GM19463 (cell line): ENCODE measurements around the gene ZNF226.
"Not testable (repeated sequence)": the region's sequence is repeated elsewhere in the genome, so short reads cannot be mapped to it uniquely, and the experiment has no call there.

Experiments
- ATAC-seq: cut with Tn5 transposase; IDR thresholded peaks from one replicate; pipeline ENCODE4 v1.9.1; 2021; ENCODE audit warnings: mild to moderate bottlenecking, moderate library complexity; ENCODE audit not compliant: unreplicated experiment

The ZNF226 gene

DNA sequence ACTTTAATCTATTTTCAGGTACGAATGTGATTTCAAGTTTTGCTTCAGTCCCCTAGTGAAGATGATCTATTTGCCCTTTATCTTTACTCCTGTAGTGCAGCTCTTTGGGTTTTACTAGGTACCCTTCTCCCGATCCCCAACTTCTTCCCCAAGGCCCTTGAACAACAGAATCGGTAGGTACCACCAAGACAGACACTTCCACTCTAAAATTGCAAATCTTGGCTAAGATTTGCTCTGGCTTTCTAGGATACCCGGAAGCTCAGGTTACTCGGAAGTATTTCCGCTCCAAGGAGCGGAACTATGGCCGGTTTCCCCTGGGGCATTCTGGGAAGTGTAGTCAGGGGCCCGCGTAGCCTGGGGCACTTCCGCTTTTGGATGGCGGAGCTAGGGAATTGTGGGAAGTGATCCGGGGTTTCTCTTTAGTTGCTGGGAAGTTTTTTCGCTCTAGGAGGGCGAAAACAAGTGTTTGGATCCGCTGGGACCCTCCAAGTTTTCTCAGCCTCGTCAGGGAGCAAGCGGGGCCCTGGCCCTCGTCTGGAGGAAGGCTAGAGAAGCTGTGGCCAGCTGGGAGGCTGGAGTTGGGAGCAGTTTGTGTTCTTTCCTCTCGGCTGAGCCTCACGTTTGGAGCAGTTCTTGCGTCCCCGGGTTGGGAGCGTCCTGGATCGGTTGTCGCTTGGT, 42.4 kb downstream of the ZNF226 start:
- ATAC-seq: peak; percentile 94

DNA sequence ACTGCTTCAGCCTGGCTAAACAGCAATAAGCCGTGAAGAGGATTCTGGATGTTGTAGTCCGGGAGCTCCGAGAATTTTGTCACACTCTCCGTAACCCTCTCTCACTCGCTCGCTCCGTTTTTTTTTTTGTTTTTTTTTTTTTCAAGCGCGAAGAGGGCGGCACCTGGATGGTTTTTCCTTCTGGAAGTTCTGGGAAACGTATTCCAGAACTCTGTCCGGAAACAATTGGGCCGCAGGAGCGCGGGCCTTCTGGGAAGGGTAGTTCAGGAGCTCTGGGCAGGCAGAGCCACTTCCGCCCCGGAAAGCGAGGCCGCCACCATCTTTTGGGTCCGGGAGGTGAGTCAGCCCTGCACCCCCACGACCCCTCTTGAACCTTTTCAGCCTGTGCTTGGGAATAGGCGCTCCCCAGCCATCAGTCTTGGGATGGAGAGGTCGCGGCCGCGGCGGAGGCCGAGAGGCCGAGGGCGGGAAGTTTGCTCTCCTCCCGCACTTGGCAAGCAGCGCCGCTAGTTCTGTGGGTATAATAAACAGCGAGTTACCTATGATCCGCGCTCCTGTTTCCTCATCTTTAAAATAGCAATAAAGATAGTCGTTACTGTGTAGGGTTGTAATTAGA, 47.5 kb downstream of the ZNF226 start, which contains the start of gene ZNF227:
ZNF227 (plus strand) TSS at position 283 of the 616 bp plus-strand sequence. CDS start 5,261 bp downstream, outside the sequence.
- ATAC-seq: peak; percentile 86

DNA sequence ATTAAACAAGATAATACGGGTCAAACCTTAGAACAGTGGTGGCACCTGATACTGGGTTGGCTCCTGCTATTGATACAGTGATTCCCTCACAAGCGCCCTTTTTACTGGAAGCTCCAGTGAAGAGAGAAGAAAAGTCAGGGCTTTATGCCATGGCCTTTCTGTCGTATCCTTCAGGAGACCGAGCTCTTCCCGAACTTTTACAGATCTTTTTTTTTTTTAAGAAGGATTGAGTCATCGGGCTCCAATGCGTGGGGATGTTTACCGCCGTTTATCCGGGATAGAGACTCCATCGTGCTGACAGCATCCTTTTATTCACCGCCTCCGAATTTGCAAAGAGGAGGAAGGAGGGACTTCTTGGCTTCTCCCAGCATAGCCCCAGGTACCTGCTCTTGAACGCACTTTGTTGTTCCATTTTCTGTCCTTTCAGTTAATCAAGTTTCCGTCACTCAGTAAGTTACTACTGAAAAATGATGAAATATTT, 48.0 kb downstream of the ZNF226 start:
- no peak for ATAC-seq

DNA sequence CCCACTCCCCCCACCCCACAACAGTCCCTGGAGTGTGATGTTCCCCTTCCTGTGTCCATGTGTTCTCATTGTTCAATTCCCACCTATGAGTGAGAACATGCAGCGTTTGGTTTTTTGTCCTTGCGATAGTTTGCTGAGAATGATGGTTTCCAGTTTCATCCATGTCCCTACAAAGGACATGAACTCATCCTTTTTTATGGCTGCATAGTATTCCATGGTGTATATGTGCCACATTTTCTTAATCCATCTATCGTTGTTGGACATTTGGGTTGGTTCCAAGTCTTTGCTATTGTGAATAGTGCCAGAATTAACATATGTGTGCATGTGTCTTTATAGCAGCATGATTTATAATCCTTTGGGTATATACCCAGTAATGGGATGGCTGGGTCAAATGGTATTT, 55.0 kb downstream of the ZNF226 start:
- ATAC-seq: not testable (repeated sequence)

DNA sequence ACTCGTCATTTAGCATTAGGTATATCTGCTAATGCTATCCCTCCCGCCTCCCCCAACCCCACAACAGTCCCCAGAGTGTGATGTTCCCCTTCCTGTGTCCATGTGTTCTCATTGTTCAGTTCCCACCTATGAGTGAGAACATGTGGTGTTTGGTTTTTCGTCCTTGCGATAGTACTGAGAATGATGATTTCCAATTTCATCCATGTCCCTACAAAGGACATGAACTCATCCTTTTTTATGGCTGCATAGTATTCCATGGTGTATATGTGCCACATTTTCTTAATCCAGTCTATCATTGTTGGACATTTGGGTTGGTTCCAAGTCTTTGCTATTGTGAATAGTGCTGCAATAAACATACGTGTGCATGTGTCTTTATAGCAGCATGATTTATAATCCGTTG, 55.9 kb downstream of the ZNF226 start:
- ATAC-seq: not testable (repeated sequence)

DNA sequence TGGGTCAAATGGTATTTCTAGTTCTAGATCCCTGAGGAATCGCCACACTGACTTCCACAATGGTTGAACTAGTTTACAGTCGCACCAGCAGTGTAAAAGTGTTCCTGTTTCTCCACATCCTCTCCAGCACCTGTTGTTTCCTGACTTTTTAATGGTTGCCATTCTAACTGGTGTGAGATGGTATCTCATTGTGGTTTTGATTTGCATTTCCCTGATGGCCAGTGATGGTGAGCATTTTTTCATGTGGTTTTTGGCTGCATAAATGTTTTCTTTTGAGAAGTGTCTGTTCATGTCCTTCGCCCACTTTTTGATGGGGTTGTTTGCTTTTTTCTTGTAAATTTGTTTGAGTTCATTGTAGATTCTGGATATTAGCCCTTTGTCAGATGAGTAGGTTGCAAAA, 56.4 kb downstream of the ZNF226 start:
- ATAC-seq: not testable (repeated sequence)
